Skin epidermis (tissue), 12 donors: ENCODE results near the gene TIMM21.

ENCODE experiments used
- H3K27ac ChIP-seq, 21 experiments: fragments of 200-600 bp; sonication (generic) in 11 of 21; one replicate each; pipeline ENCODE4 v1.5.0; 2020; ENCODE audit warnings: mild to moderate bottlenecking in 3 of 21, inconsistent platforms in 2 of 21, moderate library complexity in 2 of 21
- H3K4me3 ChIP-seq, 7 experiments: fragments of 200-600 bp; sonication (generic) in 2 of 7; one replicate each; pipeline ENCODE4 v1.5.0; 2020; ENCODE audit warnings: inconsistent platforms in 2 of 7, mild to moderate bottlenecking in 2 of 7, moderate library complexity in 1 of 7

TIMM21 gene

GRCh38 chr18:74183130-74183529, 34.8 kb downstream of the TIMM21 start:
- H3K27ac ChIP-seq, result no peak overlapping the region
- no peak overlapping the region for H3K4me3 ChIP-seq

DNA sequence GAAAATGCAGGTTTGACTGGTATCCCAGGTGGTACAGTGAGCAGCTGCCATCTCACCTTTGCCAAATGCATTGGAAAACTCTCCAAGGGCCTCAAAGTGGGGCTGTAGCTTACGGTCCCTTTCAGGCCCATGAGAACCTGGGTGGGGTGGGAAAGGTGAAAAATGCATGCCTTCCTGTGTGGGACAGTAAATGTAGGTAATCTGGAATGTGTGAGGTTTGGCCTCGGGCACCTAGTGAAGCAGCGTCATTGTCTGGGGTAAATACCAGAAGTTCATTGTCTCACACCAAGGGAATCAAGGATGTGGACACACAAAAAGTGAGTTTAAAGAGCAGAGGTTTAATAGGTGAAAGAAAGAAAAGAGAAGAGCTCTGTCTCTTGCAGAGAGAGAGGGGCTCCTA, 36.6 kb downstream of the TIMM21 start:
- H3K27ac ChIP-seq, result no peak overlapping the region
- H3K4me3 ChIP-seq, result no peak overlapping the region

- Histone ChIP-seq H3K27ac (no peak overlapping the region), H3K4me3 (no peak overlapping the region)
Observed at GRCh38 chr18:74185860-74186259, 37.5 kb downstream of the TIMM21 start.

DNA sequence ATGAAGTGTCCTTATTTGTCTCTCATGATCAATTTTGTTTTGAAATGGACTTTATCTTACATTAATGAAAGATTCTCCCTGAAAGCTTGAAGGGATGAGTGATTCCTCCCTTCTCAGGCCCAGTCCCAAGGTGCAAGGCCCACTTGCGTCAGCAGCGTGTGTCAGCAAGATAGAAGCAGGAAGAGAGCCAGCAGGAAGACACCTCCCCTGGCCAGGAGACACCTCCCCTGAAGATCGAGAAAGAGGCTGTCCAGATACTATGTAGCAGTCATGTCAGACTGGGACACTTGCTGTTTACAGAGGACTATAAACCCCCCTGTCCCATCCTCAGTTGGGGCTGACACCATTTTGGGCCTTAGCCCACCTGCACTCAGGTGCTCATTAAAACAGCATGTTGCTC, 38.3 kb downstream of the TIMM21 start:
- Histone ChIP-seq H3K4me3 (no peak overlapping the region), H3K27ac (no peak overlapping the region)

GRCh38 chr18:74190086-74190485, 41.8 kb downstream of the TIMM21 start:
- H3K27ac ChIP-seq, result peak overlapping the region in 1 of 21 experiments; percentile 37
- H3K4me3 ChIP-seq, result no peak overlapping the region

DNA sequence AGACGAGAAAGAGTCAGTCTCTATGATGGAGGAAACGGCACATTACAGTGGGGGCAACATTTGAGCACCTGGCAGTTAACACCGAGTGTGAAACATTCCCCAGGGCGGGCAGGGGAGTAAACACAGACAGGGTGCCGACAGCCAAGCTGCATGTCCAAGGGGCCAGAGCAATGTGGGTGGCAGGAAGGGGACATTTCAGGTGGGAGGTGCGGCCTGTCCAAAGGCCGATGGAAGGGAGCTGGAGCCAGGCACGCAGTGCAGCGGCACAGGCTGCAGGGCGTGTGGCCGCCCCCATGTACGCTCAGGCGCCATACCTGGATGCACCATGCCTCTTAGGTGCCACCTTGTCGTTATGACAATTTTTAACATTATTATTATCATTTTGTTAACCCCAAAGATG, 43.3 kb downstream of the TIMM21 start:
- no peak overlapping the region for H3K4me3 ChIP-seq
- H3K27ac ChIP-seq, result no peak overlapping the region

- Histone ChIP-seq H3K27ac (no peak overlapping the region), H3K4me3 (no peak overlapping the region)
Observed at GRCh38 chr18:74194691-74195090, 46.4 kb downstream of the TIMM21 start.

DNA sequence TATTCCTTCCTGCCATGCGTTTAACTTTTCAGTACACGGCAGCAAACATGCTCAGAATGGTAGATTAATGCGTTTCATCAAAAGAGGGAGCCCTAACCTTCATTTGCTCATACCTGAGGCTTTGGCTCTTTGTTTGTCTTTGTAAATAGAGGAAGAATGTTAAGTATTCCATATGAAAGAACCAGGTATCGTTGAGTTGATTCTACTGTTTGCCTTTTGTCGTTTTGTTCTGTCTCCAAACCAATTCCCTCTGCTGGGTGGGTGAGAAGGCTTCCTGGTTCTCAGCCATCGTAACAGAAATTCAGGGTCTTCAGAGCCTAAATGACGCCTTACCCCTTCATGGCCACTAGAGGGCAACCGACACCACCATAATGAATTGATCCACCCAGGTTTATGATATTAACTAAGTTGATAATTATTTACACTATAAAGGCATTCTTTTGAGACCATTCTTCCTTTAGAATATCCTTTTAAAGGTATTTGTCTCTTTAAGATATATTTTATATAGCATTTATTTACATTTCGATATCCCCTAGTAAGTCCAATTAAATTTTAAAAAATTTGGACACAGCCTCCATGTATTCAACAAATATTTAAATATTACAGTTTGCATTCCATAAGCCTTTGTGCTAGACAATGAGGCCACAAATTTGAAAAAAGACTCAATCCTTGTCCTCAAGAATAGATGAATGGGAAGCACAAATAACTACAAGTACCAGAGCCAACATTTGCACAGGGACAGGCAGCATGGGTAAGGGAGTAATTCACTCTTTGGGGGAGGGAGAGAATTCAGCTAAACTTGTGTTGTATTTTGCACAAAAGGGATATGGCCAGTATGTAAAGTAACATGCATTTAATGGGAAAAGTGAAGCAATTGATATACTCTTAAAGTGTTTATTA, 48.1 kb downstream of the TIMM21 start:
- H3K4me3 ChIP-seq, result peak overlapping the region in 1 of 7 experiments; percentile 16
- H3K27ac ChIP-seq, result no peak overlapping the region

- Histone ChIP-seq H3K4me3 (no peak overlapping the region), H3K27ac (no peak overlapping the region)
Observed at GRCh38 chr18:74197705-74198341, 49.5 kb downstream of the TIMM21 start.

GRCh38 chr18:74198453-74198852, 50.1 kb downstream of the TIMM21 start:
- H3K4me3 ChIP-seq, result no peak overlapping the region
- H3K27ac ChIP-seq, result no peak overlapping the region

GRCh38 chr18:74200780-74201179, 52.5 kb downstream of the TIMM21 start:
- Histone ChIP-seq H3K4me3 (no peak overlapping the region), H3K27ac (no peak overlapping the region)

DNA sequence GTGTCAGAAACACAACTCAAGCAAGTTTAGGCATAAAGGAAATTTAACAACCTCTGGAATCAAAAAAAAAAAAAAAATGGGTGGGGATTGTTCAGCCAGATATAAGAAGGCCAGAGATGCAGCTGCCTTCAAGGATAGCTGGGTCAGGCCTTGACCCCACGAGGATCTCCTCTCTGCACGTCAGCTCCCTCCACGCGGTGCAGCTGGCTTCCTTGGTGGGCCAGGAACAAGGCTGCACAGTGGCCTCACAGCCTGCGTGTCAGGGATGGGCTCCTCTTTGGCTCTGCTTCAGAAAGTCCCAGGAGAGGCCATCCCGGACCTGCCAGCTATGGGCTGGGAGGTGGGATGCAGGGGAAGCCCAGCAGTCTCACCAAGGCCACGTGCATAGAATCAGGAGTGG, 55.5 kb downstream of the TIMM21 start:
- no peak overlapping the region for H3K4me3 ChIP-seq
- H3K27ac ChIP-seq, result no peak overlapping the region

GRCh38 chr18:74204526-74205152, 56.3 kb downstream of the TIMM21 start:
- Histone ChIP-seq H3K27ac (no peak overlapping the region), H3K4me3 (no peak overlapping the region)
